NCI-H2196 treated with DMSO at 0.1 percent for 48 hours (cell line): Measurements from ENCODE around the gene PLXDC2.
"Not testable (repeated sequence)": the region's sequence is repeated elsewhere in the genome, so short reads cannot be mapped to it uniquely, and the experiment has no call there.

ENCODE experiments used
- DNase-seq: peaks from one replicate; lab custom pipeline; 2025; ENCODE audit not compliant: unreplicated experiment; lab: John Stamatoyannopoulos, UW

The PLXDC2 gene

DNA sequence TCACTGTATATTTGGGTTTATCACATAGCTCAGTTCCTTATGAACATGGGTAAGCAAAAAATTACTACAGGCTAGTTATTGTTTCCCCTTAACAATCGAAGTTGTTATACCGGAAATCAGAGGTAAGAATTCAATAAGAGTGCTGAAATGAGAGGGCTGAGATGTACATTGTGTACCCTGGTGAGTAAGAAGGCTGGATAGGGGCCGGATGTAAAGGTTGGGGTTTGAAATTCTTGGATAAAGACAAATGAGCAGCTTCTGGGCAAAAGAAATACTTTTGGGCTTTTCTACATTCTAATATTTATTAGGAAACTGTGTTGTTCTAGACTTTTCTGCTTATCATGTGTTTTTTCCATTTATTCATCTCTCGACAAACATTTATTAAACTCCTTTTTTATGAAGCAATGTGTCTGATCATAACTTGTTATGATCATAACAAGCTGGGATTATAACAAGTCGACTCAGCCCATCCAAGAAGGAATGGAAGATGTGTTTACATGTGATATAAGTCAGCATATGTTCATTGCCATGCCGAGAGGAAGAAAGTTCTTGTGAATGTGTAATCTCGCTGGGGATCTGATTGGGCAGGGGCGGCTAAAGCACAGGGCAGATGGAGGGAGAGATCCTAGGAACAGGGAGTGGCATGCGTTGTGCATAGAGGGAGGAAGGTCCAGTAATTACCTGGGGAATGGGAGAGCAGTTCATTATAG is 155.3 kb downstream of the PLXDC2 start:
- no peak for DNase-seq

DNA sequence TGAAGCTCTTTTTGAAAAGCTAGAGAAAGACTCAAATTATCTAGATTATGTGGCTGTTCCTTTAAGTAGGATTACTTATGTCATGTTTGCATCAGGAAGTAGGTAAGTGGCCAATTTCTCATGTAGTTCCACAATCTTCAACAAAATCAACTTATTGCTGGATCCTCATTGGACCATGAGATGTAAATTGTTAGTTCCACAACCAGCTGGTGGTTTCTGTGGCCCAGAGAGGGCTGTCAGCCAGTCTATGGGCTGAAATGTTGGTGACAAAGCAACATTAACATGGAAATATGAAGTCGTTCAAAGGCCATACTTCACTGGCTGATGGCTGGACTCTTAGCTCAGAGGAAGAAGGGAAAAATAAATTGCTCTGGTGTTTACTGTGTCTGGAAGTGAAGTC is 157.9 kb downstream of the PLXDC2 start:
- DNase-seq, result no peak

DNA sequence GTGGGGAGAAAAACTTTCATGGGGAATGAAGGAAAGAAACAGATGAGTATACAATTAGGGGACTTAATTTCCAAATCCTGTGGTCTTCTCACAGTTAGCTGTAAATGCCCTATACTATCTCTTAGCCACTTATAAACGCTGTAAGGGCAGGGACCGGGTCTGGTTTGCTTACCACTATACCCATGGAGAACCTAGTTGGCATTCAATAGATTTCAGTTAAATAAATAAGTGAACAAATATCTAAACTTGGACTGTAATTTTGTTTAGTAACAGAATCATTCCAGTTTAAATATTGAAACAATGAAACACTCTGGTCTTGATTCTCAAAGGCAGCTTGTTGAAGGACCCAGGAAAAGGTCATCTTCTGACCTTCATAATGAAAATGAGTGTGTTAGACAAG is 158.3 kb downstream of the PLXDC2 start:
- no peak for DNase-seq

DNA sequence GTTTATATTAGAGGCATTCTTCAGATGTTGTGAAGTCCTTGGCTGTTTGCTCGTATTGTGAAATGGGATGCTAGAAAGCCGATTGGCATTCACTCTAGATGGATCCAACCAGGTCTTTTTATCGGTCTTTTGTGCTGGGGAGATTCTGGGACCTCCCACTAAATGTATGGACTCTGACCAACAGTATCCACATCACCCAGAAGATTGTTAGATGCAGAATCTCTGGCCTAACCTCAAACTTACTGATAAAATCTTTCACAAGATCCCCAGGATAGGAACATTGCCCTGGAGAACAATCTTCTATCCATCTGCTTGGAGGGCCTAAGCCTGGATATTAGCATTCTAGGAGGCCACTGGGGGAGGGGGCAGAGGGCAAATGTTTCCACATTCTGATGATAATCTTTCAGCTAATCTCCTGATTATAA is 160.9 kb downstream of the PLXDC2 start:
- no peak for DNase-seq

DNA sequence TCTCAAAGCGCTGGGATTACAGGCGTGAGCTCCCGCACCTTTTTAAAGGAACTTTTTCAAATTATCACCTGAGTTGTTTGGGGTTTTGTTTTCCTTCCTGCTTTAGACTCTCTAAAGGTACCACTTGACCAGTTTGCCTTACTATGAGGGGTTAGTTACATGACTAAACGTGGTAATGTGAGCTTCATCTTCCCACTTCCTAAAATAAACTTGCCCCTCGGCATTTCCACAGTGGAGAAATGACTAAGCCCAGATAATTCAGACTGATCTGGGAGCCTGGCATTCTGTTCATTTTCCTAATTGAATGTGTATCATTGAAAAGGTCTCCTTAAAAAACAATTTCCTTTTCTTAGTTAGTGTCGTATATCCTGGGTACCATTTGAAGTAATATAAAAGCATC is 163.4 kb downstream of the PLXDC2 start:
- no peak for DNase-seq

DNA sequence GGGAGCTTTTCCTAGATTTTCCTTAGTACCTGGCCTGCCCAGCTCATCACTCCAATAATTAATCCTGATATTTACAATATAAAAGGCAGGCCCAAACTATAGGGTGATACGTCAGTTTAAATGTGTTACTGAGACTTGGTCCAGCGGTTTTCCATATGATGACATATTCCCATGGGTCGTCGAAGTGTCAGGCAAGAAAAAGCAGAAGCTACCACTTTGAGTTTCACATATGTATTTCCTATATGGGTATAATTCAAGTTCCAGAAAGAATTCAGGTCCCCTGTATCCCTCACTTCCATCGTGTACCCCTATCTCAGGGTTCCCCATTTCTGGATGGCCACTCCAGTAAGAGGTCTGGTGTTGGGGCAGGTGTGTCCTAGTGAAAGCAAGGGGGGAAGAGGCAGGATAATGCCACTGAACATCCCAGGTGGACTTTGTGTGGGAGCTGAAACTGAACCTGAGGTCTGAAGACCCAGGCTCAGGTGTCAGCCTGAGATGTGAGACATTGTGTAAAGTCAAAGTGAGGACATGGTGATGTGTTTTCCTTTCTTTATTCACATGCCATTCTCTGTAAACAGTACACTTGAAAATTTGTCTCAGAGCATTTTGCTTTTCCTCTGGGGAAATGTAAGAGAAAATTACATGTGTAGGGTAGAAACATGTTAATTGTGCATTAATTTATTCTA is 167.8 kb downstream of the PLXDC2 start:
- no peak for DNase-seq

DNA sequence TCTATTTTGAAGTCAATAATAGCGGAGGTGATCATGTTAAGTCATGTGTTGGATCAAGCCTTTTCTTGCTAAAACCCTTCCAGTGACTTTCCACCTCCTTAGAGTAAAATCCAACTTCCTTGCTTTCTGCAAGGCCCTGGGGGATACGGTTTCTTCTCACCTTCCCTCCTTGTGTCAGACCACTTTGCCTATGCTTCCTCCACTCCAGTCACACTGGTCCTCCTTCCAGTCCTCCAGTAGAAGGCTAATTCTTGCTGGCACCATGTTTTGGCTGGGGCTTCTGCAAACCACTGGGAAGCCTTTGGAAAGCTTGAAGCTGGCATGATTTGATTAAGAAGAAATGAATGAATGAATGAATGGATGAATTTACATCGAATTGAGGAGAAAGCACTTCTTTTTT is 169.5 kb downstream of the PLXDC2 start:
- no peak for DNase-seq

DNA sequence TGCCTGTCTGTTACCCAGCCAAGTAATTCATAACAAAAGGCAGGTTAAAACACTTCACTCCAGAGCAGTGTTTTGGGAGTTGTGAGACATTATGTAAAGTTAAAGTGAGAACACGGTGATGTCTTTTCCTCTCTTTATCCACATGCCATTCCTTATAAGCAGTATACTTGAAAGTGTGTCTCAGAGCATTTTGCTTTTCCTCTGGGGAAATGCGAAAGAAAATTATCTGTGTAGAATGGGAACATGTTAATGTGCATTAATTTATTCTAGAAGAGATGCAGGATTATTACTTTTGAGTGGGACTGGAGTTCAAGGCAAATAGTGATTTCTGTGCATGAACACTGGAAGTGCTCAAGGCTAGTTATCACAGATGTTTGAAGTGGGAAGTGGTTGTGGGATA is 170.4 kb downstream of the PLXDC2 start:
- DNase-seq, result no peak

DNA sequence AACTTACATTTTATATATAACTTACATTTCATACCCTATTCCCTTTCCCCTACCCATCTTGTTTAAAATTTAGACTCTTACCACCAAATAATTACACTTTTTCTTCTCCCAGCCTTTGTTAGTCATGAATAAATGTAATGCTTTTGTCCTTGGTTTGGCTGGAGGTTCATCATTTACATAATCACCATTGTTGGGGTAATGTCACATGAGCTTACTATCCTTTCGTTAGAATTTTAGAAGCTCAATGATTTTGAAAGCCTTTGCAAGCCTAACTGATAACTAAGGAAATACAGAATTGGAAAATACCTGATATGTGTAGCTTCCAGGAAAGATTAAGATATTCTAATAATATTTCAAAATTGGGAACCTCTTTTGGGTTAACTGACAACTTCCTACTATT is 171.7 kb downstream of the PLXDC2 start:
- no peak for DNase-seq

DNA sequence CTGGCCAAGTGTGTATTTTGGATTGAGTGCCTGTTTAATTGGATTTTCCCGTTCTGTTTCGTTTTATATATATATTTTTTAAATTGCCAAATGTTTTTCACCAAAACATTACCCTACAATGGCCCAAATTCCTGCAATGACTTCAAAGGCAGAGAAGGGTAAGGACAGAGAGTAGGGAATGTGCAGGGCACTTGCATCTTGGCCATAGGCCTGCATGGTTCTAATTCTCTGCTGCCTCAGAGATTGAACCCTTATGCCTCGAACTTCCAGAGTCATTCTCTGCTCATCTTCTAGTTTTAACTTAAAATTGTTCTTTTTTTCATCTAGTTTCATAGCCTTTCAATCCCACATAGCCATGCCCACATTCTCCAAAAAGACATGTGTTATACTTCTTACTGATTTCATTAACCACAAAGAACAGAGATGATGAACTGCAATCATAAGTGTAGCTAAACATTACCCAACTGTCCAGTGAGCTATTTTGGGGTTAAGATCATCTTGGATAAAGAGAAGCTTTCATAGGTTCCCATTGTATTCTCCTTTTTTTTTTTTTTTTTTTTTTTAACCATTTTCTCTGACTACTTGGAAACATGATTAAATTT is 177.6 kb downstream of the PLXDC2 start:
- DNase-seq, result no peak

DNA sequence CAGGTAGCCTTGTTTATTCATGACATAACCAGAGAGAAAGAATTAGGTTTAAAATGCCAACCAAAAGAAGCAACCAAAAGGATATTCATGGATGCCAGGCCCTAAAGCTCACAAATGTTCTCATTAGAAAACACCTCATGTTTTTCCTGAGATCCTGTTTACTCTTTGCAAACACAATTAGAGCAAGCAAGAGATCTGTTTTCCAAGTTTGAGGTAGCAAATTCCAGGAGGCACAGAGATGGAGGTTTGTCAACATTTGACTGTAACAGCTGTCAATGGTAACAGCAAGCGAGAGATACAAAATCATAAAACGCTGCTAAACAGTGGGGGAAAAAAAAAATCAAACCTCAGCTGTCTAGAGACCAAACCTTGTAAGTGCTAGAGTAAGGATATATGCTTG is 182.2 kb downstream of the PLXDC2 start:
- DNase-seq, result no peak

DNA sequence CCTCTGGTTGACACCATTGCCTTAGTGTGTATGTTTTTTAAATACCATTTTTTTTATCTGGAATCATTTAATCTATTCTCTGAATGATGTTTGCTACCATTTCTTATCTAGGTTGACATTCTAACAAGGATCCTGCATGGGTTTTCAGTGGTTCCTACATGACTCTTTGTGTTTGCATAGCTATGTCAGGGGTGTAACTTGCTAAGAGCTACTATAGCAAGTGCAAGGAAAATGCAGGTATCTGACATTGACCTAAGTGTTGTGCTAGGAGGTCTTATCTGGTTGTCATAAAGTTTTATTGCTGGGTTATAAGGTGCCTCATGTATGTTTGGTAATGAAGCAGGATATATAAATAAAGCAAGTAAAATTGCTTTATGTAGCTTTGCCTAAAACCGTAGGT is 183.2 kb downstream of the PLXDC2 start:
- no peak for DNase-seq

DNA sequence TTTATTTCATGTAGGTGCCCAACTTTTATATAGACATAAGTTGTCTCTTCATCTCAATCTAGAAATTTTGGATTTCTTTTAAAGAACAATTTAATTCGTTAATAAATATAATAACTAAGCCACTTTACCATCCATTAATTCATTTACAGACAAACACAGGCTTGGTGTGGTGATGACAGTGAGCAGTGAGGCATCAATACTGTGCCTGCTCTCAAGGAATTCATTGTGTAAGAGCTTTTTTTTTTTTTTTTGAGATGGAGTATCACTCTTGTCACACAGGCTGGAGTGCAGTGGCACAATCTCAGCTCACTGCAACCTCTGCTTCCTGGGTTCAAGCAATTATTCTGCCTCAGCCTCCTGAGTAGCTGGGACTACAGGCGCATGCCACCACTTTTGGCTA is 185.8 kb downstream of the PLXDC2 start:
- DNase-seq, result not testable (repeated sequence)

DNA sequence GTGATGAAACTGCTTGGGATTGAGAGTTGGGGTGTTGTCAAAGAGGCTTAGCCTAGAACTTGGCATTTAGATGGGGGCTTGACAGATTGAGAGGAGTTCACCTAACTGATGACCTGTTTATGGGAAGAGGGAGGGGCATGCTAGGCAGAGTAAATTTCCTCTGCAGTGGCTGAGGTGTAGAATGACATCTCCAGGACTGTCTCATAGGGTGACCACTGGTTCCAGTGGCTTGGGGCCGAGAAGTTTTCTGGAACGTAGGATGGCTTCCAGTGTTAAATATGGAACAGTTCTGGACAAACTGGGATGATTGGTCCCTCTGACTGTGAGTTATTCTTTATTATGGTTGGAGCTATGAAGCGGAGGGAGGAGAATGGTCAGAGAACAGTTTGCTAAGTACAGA is 186.4 kb downstream of the PLXDC2 start:
- no peak for DNase-seq

DNA sequence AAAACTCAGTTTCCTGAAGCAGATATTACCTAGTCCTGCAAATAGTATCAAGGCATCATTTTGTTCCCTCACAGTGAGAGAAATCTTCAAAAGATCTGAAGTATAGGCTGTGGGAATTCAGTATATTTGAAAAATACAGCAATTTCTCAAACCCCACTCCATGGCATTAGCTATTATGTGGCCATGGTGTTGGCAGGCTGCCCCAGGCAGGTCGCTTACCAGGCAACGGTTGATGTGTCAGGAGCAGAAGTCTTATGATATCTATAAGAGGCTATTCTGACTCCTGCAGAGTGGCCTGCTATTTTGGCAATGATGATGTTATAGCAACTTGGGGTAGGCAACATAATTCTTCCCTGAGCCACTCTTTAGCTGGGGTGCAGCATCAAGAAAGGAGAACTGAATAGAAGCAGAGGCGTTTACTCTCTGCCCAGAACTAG is 187.9 kb downstream of the PLXDC2 start:
- no peak for DNase-seq

DNA sequence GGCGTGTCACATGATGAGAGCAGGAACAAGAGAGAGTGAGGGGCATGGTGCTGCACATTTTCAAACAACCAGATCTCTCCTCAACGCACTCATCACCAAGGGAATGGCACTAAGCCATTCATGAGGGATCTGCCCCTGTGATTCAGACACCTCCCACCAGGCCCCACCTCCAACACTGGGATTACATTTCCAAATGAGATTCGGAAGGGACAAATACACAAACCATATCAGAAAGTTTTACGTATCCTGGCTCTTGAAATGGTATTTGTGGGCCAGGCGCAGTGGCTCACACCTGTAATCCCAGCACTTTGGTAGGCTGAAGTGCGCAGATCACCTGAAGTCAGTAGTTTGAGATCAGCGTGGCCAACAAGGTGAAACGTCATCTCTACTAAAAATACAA is 189.4 kb downstream of the PLXDC2 start:
- no peak for DNase-seq

DNA sequence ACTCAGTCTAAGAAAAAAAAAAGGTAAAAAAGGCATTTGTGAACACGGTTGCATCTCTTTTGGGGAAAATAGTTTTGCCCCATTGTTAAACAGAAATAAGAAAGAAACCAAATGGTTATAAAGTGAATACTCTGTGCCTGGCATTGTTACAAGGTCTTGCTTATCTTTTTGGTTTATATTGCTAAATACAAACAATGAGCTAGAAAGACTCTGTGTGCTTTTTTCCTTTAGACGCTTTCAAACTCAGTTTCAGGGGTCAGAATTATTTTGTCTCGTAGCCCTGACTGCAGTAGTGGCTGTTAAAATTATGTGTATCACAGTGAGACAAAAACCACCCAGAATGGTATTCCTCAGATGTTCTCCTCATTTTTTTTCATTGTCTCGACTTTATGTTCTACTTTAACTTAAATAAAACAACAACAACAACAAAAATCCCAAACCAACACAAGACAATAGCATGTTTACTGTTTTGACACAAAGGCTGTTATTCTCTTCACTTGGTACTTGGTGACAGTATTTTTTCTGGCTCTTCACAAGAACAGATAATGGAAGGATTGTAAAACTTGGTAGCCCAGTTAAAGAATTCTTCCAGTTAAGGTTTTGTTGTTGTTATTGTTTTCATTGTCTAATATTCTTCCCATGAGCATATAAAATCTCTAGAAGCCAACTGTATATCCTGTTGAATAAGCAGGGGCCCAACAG is 190.1 kb downstream of the PLXDC2 start:
- DNase-seq, result no peak

DNA sequence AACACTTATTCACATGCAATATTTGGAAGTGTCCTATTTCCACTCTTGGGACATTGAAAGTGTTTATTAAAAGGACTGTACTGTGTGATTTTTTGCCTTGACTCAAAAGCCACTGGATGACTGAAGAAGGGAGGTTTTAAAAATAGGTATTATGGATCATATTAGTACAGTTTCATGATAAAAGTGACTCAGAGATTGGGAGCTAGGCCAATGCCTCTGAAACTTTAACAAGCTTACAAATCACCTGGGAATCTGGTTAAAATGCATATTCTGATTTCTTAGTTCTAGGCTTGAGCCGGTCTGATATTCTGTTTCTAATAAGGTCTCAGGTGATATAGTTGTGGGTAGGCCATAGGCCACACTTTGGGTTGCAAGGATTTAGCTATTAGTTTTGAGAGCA is 191.2 kb downstream of the PLXDC2 start:
- DNase-seq, result no peak

DNA sequence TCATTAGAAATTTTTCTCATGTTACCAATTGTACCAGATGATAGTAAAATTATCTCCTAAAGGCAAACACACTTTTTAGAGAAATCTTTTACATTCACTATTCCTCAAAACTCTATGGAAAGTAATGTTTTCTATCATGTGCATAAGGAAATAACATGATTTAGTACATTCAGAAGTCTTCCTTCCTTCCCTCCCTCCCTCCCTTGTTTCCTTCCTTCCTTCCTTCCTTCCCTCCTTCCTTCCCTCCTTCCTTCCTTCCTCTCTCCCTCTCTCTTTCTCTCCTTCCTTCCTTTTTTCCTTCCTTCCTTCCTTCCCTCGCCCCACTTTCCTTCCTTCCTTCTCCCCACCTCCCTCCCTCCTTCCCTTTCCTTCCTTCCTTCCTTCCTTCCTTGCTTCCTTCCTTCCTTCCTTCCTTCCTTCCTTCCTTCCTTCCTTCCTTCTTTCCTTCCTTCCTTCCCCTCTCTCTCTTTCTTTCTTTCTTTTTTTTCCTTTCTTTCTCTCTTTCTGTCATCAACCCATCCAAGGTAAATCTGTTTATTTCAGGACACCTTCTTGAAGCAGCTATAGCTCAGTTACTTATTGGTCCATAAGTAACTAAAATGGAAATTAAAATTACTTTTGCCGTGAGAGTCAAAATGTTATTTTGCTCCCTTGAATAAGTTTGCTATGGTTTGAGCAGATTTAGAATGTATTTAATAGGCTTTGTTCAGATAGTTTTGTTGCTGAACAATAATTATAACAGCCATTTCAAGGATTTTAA is 197.9 kb downstream of the PLXDC2 start:
- no peak for DNase-seq

DNA sequence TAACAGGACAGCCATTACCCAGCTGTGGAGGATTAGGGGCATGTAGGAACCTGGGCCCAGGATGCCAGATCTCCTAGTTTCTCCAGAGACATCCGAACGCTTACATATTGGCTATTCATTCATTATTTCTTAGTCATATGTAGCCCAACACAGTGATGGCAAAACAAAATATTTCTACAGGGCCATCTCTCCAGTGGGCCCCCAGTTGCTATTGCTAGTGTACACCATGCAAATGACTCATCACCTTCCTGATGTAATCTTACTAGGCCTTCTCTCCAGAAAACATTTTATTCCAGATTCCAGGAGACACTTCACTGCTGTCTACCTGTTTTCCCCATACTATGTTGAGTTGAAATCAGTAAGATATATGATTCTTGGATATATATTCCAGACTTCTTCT is 201.7 kb downstream of the PLXDC2 start:
- no peak for DNase-seq

DNA sequence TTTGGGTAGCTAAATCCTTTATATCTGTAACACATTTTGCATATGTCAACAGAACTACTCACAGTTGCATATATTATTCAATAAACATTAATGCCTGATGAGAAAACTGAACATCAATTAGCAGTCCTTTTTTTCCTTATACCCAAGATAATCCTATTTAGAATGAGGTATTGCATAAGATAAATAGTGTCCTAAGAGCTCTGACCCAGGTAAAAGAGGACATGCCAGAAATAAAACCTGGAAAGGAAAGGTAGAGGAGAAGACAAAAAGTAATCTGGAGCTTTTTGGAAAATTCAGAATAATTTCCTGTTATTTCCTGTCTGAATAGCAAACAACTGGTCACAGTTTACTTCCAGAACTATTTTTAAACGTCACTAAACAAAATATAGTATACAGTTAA is 204.4 kb downstream of the PLXDC2 start:
- DNase-seq, result no peak
